Endothelial cell of umbilical vein (primary cell): ENCODE data around the gene DRC7. TPM values are rescaled to one million over a fixed set of nuclear protein-coding genes. Genes with fewer than 3 reads are reported as not detected.

Source experiments
- BruUV-seq: library from RNA; stranded (reverse); fragments of 400-500 nt; replicated peaks from 2 replicates; lab custom pipeline; 2021; lab: Mats Ljungman, UMichigan
- CTCF ChIA-PET: fragments of 300-600, 350-600 bp; sonication (Branson Sonifier 250); formaldehyde crosslinking; loops from one replicate; lab custom pipeline; 2021; ENCODE audit warnings: antibody characterized with exemption, inconsistent platforms; lab: Charles Lee
- POLR2A ChIA-PET: fragments of 300-600, 350-600 bp; sonication (Branson Sonifier 250); formaldehyde crosslinking; loops from one replicate; lab custom pipeline; 2021; ENCODE audit warnings: antibody characterized with exemption, inconsistent platforms; lab: Charles Lee
- DNase-seq: peaks from one replicate; pipeline ENCODE4 v3.0.0-alpha.2; 2011; ENCODE audit warnings: low read depth, low spot score
- FAIRE-seq: peaks from 2 replicates; lab custom pipeline; 2011; peaks lifted over from hg19 to GRCh38; lab: Jason Lieb, UNC
- H2AFZ ChIP-seq: 2 replicates; pipeline ENCODE4 v1.6.0; 2012; ENCODE audit warnings: low read depth, low read length, control low read depth, inconsistent platforms
- H3K27ac ChIP-seq: 2 replicates; pipeline ENCODE4 v1.5.1; 2011; ENCODE audit warnings: low read depth, mild to moderate bottlenecking, control low read depth, low read length, moderate library complexity; ENCODE audit not compliant: insufficient read depth
- H3K27me3 ChIP-seq, 2 experiments: 2 replicates each; pipeline versions ENCODE4 v1.6.0 to v1.6.1; 2011; ENCODE audit warnings: low read length in 2 of 2, mixed read lengths in 1 of 2; ENCODE audit not compliant: control insufficient read depth in 2 of 2, insufficient read depth in 2 of 2
- H3K36me3 ChIP-seq, 2 experiments: 2 replicates in 1 of 2; 3 replicates in 1 of 2; pipeline ENCODE4 v1.5.1; 2011; ENCODE audit warnings: low read length in 2 of 2, mild to moderate bottlenecking in 1 of 2, moderate library complexity in 1 of 2; ENCODE audit not compliant: control insufficient read depth in 2 of 2, insufficient read depth in 2 of 2; ENCODE audit errors: extremely low read depth in 1 of 2
- H3K4me1 ChIP-seq: 3 replicates; pipeline ENCODE4 v1.5.1; 2011; ENCODE audit warnings: mild to moderate bottlenecking, low read length; ENCODE audit not compliant: control insufficient read depth, insufficient read depth; ENCODE audit errors: extremely low read depth
- H3K4me2 ChIP-seq: 2 replicates; pipeline ENCODE4 v1.6.1; 2011; ENCODE audit warnings: low read length, control low read depth, mixed read lengths; ENCODE audit not compliant: insufficient read depth
- H3K4me3 ChIP-seq, 3 experiments: fragments of 200-600 bp in 1 of 3; sonication (generic), shearing (Covaris generic) in 1 of 3; replicated peaks in 1 of 3; 2 replicates each; pipeline ENCODE4 v1.5.1; 2011 to 2016; ENCODE audit warnings: control low read depth in 3 of 3, low read length in 3 of 3, mild to moderate bottlenecking in 2 of 3, inconsistent platforms in 1 of 3, low read depth in 1 of 3, moderate library complexity in 1 of 3; ENCODE audit not compliant: insufficient read depth in 1 of 3
- H3K79me2 ChIP-seq: 2 replicates; pipeline ENCODE4 v1.6.0; 2012; ENCODE audit warnings: low read length, inconsistent platforms; ENCODE audit not compliant: control insufficient read depth, insufficient read depth
- H3K9ac ChIP-seq: replicated peaks from 2 replicates; pipeline ENCODE3; 2011; ENCODE audit warnings: low read length, control low read depth; ENCODE audit not compliant: insufficient read depth; ENCODE audit errors: extremely low read depth
- H3K9me1 ChIP-seq: replicated peaks from 3 replicates; pipeline ENCODE4 v1.6.0; 2011; ENCODE audit warnings: mild to moderate bottlenecking, low read length; ENCODE audit not compliant: control insufficient read depth, insufficient read depth; ENCODE audit errors: extremely low read depth
- H3K9me3 ChIP-seq: replicated peaks from 2 replicates; pipeline ENCODE4 v1.5.1; 2012; ENCODE audit warnings: low read length, inconsistent platforms; ENCODE audit not compliant: control insufficient read depth, insufficient read depth
- H4K20me1 ChIP-seq: replicated peaks from 2 replicates; pipeline ENCODE3; 2011; ENCODE audit warnings: mild to moderate bottlenecking, low read length; ENCODE audit not compliant: control insufficient read depth, insufficient read depth; ENCODE audit errors: extremely low read depth
- CTCF ChIP-seq, 2 donors: IDR thresholded peaks; 1 replicate in 1 of 2; 2 replicates in 1 of 2; pipeline ENCODE4 v1.5.1; 2011; ENCODE audit warnings: low read length in 2 of 2, mild to moderate bottlenecking in 2 of 2, moderate library complexity in 2 of 2, control low read depth in 1 of 2, inconsistent platforms in 1 of 2, low read depth in 1 of 2; ENCODE audit not compliant: insufficient read depth in 1 of 2; ENCODE audit errors: extremely low read depth in 1 of 2
- EZH2 ChIP-seq: IDR thresholded peaks from 2 replicates; pipeline ENCODE4 v1.6.1; 2012; ENCODE audit warnings: borderline replicate concordance, low read depth, mild to moderate bottlenecking, moderate library complexity, low read length, inconsistent platforms; ENCODE audit not compliant: severe bottlenecking
- FOS ChIP-seq: IDR thresholded peaks from 2 replicates; pipeline ENCODE4 v1.6.1; 2011; ENCODE audit warnings: mild to moderate bottlenecking, low read length, moderate library complexity, borderline replicate concordance; ENCODE audit not compliant: insufficient read depth
- GATA2 ChIP-seq: IDR thresholded peaks from 2 replicates; pipeline ENCODE4 v1.7.0; 2011; ENCODE audit warnings: low read depth, mild to moderate bottlenecking, moderate library complexity, mixed read lengths, low read length; ENCODE audit not compliant: insufficient read length, insufficient read depth
- JUN ChIP-seq: IDR thresholded peaks from 2 replicates; pipeline ENCODE4 v1.6.1; 2011; ENCODE audit warnings: borderline replicate concordance, low read depth; ENCODE audit not compliant: insufficient read length, insufficient read depth
- MAX ChIP-seq: IDR thresholded peaks from 2 replicates; pipeline ENCODE4 v1.6.1; 2011; ENCODE audit not compliant: insufficient read depth, insufficient read length
- MYC ChIP-seq: IDR thresholded peaks from one replicate; pipeline ENCODE4 v1.6.1; 2011; ENCODE audit warnings: mild to moderate bottlenecking, low read depth, low read length
- POLR2A ChIP-seq: IDR thresholded peaks from 2 replicates; pipeline ENCODE4 v1.6.1; 2012; ENCODE audit warnings: low read depth, mild to moderate bottlenecking, control low read depth, low read length
- POLR2AphosphoS5 ChIP-seq: IDR thresholded peaks from 2 replicates; pipeline ENCODE4 v1.6.1; 2012; ENCODE audit warnings: low read depth, mild to moderate bottlenecking, control low read depth, low read length, moderate library complexity; ENCODE audit not compliant: insufficient read depth
- dilution Hi-C: fragments of 300-500 bp; cut with MboI; formaldehyde crosslinking; loops from one replicate; pipeline ENCODE4 v1.15.0; 2019; ENCODE audit warnings: low sequenced_read_pairs; ENCODE audit not compliant: extremely low pct_ligation_motif_present
- intact Hi-C: fragments of 100-400 bp; cut with micrococcal nuclease; formaldehyde crosslinking; loops from one replicate; pipeline ENCODE4 v1.10.0; 2022
- polyA plus RNA-seq, 4 experiments: library from polyadenylated mRNA; depleted of rRNA in 3 of 4; stranded (reverse) in 3 of 4; unstranded in 1 of 4; fragments of >200 nt; gene quantifications; 2 replicates each; pipeline versions ENCODE4 v1.2.1 to v1.2.3, GENCODE V29; 2011 to 2012; ENCODE audit warnings: missing spikeins in 1 of 4
- total RNA-seq: library from RNA; stranded (reverse); gene quantifications from 2 replicates; pipeline ENCODE4 v1.2.3, GENCODE V29; 2021

The DRC7 gene
- total and polyA plus RNA-seq, 2 donors (not counting 3 experiments of a cell fraction or from before 2014, with no cell fraction given): 0.13 to 0.77 TPM

GRCh38 chr16:57766714-57767348 is 72.2 kb downstream of the DRC7 start:
- H3K9ac ChIP-seq: no peak overlapping the region
- peaks cover 0 to 25% of the 10 kb centered on the region in 2 experiments for H3K36me3 ChIP-seq
- FAIRE-seq (no peak), DNase-seq (no peak)
- dilution Hi-C loops: no loop called here
- no peaks in the 10 kb centered on the region for H3K9me1 ChIP-seq
- ChIA-PET POLR2A (no interaction called here), CTCF (interaction anchor here (1.2 to 4.5 kb wide), 8 partner anchors 9 to 96 kb away, joined by 3 to 13 read pairs (median 4); no protein-coding TSS in a partner anchor)
- H3K27ac ChIP-seq: no peak overlapping the region
- peaks cover 4% of the 10 kb centered on the region for H3K4me1 ChIP-seq
- H2AFZ ChIP-seq: no peak overlapping the region
- H3K4me3 ChIP-seq: no peak overlapping the region
- H4K20me1 ChIP-seq: no peaks in the 10 kb centered on the region
- H3K27me3 ChIP-seq: no peaks in the 10 kb centered on the region
- H3K4me2 ChIP-seq: no peak overlapping the region
- no peaks in the 10 kb centered on the region for H3K79me2 ChIP-seq
- BruUV-seq: no TSS peak
- TF ChIP-seq POLR2AphosphoS5: no peak
- no peak for TF ChIP-seq MAX
- no peak for TF ChIP-seq CTCF (IDR thresholded peaks at IDR 0.05; ENCODE audit: extremely low read depth in 1 of 2, insufficient read depth in 1 of 2, low read depth in 1 of 2, low read length in 2 of 2)
- no peak for TF ChIP-seq EZH2
- TF ChIP-seq JUN: no peak
- no peak for TF ChIP-seq FOS
- TF ChIP-seq POLR2A: no peak
- no peak for TF ChIP-seq MYC
- no peak for TF ChIP-seq GATA2
- H3K9me3 ChIP-seq: no peaks in the 10 kb centered on the region
- intact Hi-C loops: no loop called here
